ENCODE data around the gene RGPD3.

GRCh38 chr2:106341666-106342065 is 126.5 kb downstream of the RGPD3 start:
- no peak for TF ChIP-seq CTCF (IDR thresholded peaks at IDR 0.05; ENCODE audit: low read depth, low read length, missing input control)
- TF ChIP-seq, protein P1, sequence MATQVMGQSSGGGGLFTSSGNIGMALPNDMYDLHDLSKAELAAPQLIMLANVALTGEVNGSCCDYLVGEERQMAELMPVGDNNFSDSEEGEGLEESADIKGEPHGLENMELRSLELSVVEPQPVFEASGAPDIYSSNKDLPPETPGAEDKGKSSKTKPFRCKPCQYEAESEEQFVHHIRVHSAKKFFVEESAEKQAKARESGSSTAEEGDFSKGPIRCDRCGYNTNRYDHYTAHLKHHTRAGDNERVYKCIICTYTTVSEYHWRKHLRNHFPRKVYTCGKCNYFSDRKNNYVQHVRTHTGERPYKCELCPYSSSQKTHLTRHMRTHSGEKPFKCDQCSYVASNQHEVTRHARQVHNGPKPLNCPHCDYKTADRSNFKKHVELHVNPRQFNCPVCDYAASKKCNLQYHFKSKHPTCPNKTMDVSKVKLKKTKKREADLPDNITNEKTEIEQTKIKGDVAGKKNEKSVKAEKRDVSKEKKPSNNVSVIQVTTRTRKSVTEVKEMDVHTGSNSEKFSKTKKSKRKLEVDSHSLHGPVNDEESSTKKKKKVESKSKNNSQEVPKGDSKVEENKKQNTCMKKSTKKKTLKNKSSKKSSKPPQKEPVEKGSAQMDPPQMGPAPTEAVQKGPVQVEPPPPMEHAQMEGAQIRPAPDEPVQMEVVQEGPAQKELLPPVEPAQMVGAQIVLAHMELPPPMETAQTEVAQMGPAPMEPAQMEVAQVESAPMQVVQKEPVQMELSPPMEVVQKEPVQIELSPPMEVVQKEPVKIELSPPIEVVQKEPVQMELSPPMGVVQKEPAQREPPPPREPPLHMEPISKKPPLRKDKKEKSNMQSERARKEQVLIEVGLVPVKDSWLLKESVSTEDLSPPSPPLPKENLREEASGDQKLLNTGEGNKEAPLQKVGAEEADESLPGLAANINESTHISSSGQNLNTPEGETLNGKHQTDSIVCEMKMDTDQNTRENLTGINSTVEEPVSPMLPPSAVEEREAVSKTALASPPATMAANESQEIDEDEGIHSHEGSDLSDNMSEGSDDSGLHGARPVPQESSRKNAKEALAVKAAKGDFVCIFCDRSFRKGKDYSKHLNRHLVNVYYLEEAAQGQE (IDR thresholded peaks at IDR 0.05): no peak
- no peak for TF ChIP-seq JUND (IDR thresholded peaks at IDR 0.05)
- TF ChIP-seq EGR1 (IDR thresholded peaks at IDR 0.05; ENCODE audit: low read depth in 2 of 2): no peak
- TF ChIP-seq YY1 (IDR thresholded peaks at IDR 0.05): no peak
- no peak for TF ChIP-seq RAD21 (IDR thresholded peaks at IDR 0.05)
- TF ChIP-seq ATF3 (IDR thresholded peaks at IDR 0.05): no peak
- no peak for TF ChIP-seq MAX (IDR thresholded peaks at IDR 0.05)
- no peak for TF ChIP-seq RXRA (IDR thresholded peaks at IDR 0.05)
- no peak for TF ChIP-seq SP1 (IDR thresholded peaks at IDR 0.05)

Data from liver (tissue), 3 donors.